HFFc6 (cell line): ENCODE measurements around the gene SMYD5. TPM values are rescaled to one million over a fixed set of nuclear protein-coding genes. Genes with fewer than 3 reads are reported as not detected.

ENCODE experiments used
- DNase-seq: peaks from one replicate; pipeline ENCODE4 v3.0.0-alpha.2; 2018
- H3K27ac Mint-ChIP-seq: 2 replicates; pipeline ENCODE4 v1.8.0; 2020; ENCODE audit warnings: mild to moderate bottlenecking, mixed read lengths
- H3K27me3 Mint-ChIP-seq: 2 replicates; pipeline ENCODE4 v1.8.0; 2021; ENCODE audit warnings: mild to moderate bottlenecking, moderate library complexity, mixed read lengths; ENCODE audit not compliant: insufficient read depth
- H3K36me3 Mint-ChIP-seq: 2 replicates; pipeline ENCODE4 v1.8.0; 2021; ENCODE audit warnings: low read depth, mixed read lengths
- H3K4me1 Mint-ChIP-seq: 2 replicates; pipeline ENCODE4 v1.8.0; 2020; ENCODE audit warnings: low read depth, mixed read lengths
- H3K4me3 Mint-ChIP-seq: 2 replicates; pipeline ENCODE4 v1.8.0; 2020; ENCODE audit warnings: mild to moderate bottlenecking, moderate library complexity, mixed read lengths
- H3K9me3 Mint-ChIP-seq: 2 replicates; pipeline ENCODE4 v1.8.0; 2020; ENCODE audit warnings: mild to moderate bottlenecking, mixed read lengths
- total RNA-seq, 6 experiments: library from RNA; stranded (reverse); fragmentation: NEBNext Ultra II Directional; extraction: Animal tissue kit (Norgen Biotek cat#: 25700); gene quantifications; 2 replicates in 1 of 6; 3 replicates in 5 of 6; pipeline ENCODE4 v1.2.3, GENCODE V29; 2021
- TF ChIP-seq, protein P1 (sequence below): fragments of 200-600 bp; sonication (generic); IDR thresholded peaks from 2 replicates; pipeline ENCODE4 v1.5.0; 2021; ENCODE audit warnings: antibody characterized with exemption, mild to moderate bottlenecking

Gene SMYD5
- total RNA-seq, 6 experiments from 2014 or later: 19.3 to 27.6 (median 24.4) TPM

DNA sequence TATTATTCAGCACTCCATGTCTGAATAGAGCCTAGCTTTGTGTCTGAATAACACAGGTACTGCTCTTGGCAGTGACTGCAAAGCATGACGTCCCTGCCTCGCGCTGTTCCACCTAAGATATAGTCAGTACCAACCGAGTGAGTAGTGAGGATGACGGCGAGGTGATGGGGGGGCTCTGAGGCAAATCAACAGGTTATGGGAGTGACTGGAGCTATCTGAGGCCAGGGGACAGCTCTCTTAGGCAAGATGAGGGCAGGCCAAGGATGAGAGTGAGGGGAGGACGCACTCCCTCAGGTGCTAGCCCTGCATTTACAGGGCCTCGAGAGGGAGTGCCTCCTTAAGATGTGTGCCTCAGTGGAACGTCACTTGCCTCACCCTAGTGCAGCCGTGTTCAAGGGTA, 39.8 kb upstream of the SMYD5 start:
- Mint-ChIP-seq H3K27ac (no peak overlapping the region), H3K9me3 (no peaks in the 10 kb centered on the region), H3K27me3 (peaks cover 8% of the 10 kb centered on the region), H3K4me1 (peaks cover 16% of the 10 kb centered on the region), H3K4me3 (no peak overlapping the region), H3K36me3 (no peaks in the 10 kb centered on the region)
- DNase-seq: no peak
- TF ChIP-seq, protein P1, sequence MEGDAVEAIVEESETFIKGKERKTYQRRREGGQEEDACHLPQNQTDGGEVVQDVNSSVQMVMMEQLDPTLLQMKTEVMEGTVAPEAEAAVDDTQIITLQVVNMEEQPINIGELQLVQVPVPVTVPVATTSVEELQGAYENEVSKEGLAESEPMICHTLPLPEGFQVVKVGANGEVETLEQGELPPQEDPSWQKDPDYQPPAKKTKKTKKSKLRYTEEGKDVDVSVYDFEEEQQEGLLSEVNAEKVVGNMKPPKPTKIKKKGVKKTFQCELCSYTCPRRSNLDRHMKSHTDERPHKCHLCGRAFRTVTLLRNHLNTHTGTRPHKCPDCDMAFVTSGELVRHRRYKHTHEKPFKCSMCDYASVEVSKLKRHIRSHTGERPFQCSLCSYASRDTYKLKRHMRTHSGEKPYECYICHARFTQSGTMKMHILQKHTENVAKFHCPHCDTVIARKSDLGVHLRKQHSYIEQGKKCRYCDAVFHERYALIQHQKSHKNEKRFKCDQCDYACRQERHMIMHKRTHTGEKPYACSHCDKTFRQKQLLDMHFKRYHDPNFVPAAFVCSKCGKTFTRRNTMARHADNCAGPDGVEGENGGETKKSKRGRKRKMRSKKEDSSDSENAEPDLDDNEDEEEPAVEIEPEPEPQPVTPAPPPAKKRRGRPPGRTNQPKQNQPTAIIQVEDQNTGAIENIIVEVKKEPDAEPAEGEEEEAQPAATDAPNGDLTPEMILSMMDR: no peak

DNA sequence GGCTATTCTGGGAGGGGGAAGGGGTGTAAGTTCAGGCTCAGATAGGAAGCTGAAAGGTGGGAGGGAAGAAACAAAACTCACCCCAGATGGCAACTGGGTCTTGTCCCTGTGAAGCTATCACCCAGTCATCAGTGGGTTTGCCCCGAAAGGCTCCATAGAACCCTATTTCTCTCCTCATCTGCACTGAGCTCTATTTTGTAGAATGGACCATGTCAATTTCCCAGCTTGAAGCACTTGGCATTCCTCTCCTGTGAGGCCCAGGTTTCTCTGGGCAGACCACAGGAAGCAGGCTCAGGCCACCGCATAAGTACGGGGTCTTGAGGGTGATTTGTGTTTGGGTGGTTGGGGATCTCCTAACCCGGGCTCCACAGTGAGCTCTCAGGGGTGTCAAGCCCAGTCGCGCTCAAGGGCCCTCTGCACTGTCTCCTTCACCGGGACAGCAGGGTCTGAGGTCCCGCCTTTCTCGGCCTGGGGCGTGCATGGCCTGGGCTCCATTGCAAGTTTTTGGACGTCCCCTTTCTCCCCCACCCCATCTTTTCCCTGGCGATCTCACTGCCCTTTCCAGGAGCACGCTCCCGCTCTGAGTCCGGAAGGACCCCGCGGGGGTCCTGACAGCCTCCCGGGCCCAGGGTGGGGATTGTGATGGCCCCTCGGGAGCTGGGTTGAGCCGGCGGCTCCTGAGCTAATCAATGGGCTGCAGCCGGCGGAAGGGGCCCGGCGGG, 38.9 kb upstream of the SMYD5 start:
- Mint-ChIP-seq H3K27ac (no peak overlapping the region), H3K9me3 (no peaks in the 10 kb centered on the region), H3K4me1 (peaks cover 16% of the 10 kb centered on the region), H3K4me3 (no peak overlapping the region; the same call in 1 of the 2 replicates), H3K27me3 (peaks cover 12% of the 10 kb centered on the region), H3K36me3 (no peaks in the 10 kb centered on the region)
- TF ChIP-seq, protein P1: no peak
- no peak for DNase-seq

DNA sequence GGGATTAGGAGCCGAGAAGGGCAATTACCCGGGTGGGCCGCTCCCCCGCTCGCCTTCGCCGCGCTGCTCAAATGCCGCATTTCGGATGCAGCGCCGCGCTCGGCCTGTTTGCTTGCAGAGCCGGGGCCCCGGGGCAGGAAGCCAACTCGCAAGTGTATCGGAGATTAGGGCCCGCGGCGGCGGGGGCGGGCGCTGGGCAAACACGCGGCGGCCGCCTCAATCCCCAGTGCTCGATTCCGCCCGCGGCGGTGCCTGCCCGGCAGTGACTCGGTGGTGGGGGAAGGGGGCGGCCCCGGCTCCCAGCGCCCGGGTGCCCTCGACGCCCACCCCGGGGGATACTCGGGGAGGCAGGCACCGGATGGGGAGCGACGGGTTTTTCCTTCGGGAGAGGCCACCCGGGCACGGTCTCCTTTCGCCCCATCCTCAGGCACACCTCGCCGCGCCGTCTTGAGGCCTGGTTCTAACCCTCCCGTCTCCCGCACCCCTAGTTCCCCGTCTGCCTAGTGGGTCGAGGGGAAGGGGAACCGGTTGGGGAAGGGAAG, 38.3 kb upstream of the SMYD5 start:
- Mint-ChIP-seq H3K27me3 (peaks cover 14% of the 10 kb centered on the region), H3K36me3 (no peaks in the 10 kb centered on the region), H3K4me1 (peaks cover 16% of the 10 kb centered on the region), H3K4me3 (peak overlapping the region; percentile 90), H3K9me3 (no peaks in the 10 kb centered on the region), H3K27ac (peak overlapping the region; percentile 79; the same call in 1 of the 2 replicates)
- peak; percentile 25 for DNase-seq
- TF ChIP-seq, protein P1: no peak

DNA sequence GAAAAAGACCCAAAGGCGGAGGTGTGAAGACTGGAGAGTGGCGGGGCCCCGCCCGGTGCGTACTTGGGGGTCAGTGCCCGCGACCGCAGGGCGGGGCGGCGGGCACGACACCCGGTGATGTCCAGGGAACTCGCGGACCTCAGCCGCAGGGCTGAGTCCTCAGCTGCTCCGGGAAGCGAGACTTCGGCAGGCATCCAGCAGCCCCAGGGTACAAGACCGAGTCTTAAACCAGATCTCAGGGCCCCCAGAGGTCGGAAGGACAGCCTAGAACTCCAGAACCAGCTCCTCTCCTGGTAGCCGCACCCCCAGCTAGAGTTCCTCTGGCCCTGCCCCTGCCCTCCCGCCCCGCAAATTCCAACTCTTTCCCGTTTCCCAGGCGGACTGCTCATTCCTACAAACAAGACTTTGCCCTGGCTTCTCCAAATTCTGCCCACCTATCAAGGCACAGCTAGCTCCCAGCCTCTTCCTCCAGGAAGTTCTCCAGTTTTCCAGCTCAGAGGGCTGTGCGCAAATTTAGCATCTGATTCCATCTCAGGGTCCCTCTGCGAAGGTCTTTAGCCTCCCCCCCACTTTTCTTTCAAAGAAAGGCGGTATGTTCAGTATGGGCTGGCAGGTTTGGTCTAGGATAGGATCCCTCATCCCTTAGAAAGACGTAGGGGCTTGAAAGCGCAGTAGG, 37.7 kb upstream of the SMYD5 start:
- H3K27me3 Mint-ChIP-seq: peaks cover 14% of the 10 kb centered on the region
- no peak for DNase-seq
- H3K4me1 Mint-ChIP-seq: peaks cover 16% of the 10 kb centered on the region
- peak overlapping the region; percentile 79 for H3K27ac Mint-ChIP-seq
- H3K4me3 Mint-ChIP-seq: peak overlapping the region; percentile 90
- H3K36me3 Mint-ChIP-seq: no peaks in the 10 kb centered on the region
- no peaks in the 10 kb centered on the region for H3K9me3 Mint-ChIP-seq
- TF ChIP-seq, protein P1: no peak

DNA sequence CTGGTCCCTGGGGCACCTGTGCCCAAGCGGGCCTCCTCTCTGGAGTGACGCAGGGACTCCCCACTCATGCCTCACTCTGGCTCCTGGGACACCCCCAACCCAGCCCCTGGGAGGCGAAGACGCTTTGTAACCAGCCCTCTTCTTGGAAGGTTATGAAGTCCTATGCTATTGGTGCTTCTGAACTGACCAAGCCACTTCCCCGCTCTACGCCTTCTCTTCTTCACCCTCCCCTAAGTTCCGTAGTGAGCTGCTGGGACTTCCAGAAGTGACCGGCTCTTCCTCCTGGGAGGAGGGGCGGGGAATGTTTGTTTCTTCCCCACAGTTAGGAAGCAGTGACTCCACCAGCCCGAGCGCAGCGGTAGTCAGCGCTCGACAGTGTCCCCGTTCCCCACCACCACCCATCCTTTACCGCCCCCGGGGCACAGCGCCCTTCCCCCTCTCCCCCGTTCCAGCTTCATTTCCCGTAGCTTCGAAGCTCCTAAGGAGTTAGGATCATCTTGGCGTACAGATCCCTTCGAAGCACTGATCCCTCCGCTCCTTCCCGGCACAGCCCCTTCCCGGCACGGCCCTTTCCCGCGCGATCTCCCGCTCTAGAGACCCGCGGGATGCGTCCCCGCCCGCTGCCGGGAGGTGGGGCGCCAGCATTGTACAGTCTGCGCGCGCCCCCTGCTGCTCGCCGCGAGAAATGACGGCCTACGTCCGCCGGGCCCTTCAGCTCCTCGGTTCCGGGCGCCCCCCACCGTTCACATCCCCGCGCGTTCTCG, 37.0 kb upstream of the SMYD5 start:
- Mint-ChIP-seq H3K4me3 (peak overlapping the region; percentile 90), H3K36me3 (no peaks in the 10 kb centered on the region), H3K27me3 (peaks cover 13% of the 10 kb centered on the region), H3K9me3 (no peaks in the 10 kb centered on the region), H3K27ac (peak overlapping the region; percentile 79), H3K4me1 (peaks cover 16% of the 10 kb centered on the region)
- TF ChIP-seq, protein P1: peak; percentile 98
- peak; percentile 66 for DNase-seq
